A549 (cell line): ENCODE data around the gene FAAP100.

ENCODE experiments used
- CBX8 ChIP-seq: fragments of 200-600 bp; sonication (generic); IDR thresholded peaks from 2 replicates; pipeline ENCODE4 v1.6.1; 2016
- CTCF ChIP-seq: fragments of >200 bp; sonication (Bioruptor Twin); formaldehyde crosslinking; IDR thresholded peaks from 3 replicates; pipeline ENCODE4 v1.5.1; 2016
- EP300 ChIP-seq, 2 experiments: fragments of >200 bp; sonication (Bioruptor Twin); formaldehyde crosslinking; IDR thresholded peaks; 2 replicates in 1 of 2; 3 replicates in 1 of 2; pipeline ENCODE4 v1.6.1; 2016 to 2017
- HES2 ChIP-seq: fragments of >200 bp; sonication (Bioruptor Twin); formaldehyde crosslinking; IDR thresholded peaks from 2 replicates; pipeline ENCODE4 v1.6.1; 2016
- MYC ChIP-seq: IDR thresholded peaks from 2 replicates; pipeline ENCODE4 v1.6.1; 2012; ENCODE audit warnings: mild to moderate bottlenecking, inconsistent platforms, low read length, improper control_type of control experiment, borderline replicate concordance
- POLR2A ChIP-seq: IDR thresholded peaks from 2 replicates; pipeline ENCODE4 v1.6.1; 2012; ENCODE audit warnings: mild to moderate bottlenecking, low read length
- RNF2 ChIP-seq: fragments of 200-600 bp; sonication (generic); IDR thresholded peaks from 2 replicates; pipeline ENCODE4 v1.6.1; 2016; ENCODE audit warnings: low read depth, mild to moderate bottlenecking, antibody characterized with exemption, moderate library complexity, borderline replicate concordance
- SREBF2 ChIP-seq: fragments of 450-650 bp; IDR thresholded peaks from 2 replicates; pipeline ENCODE4 v1.6.1; 2014; ENCODE audit warnings: mild to moderate bottlenecking, moderate library complexity

GRCh38 chr17:81528384-81528650 lies 23.8 kb downstream of the FAAP100 start:
- no peak for TF ChIP-seq RNF2
- no peak for TF ChIP-seq SREBF2
- TF ChIP-seq CTCF = no peak
- TF ChIP-seq POLR2A = no peak
- TF ChIP-seq MYC = no peak
- TF ChIP-seq CBX8 = no peak
- TF ChIP-seq HES2 = no peak
- no peak for TF ChIP-seq EP300 (IDR thresholded peaks at IDR 0.05)
